Mucosa of gallbladder (tissue), 1 donor: ENCODE results near the gene S100A13. TPM values are rescaled to one million over a fixed set of nuclear protein-coding genes. Genes with fewer than 3 reads are reported as not detected.

Experiments used
- DNase-seq: peaks from one replicate; pipeline ENCODE4 v3.0.0-alpha.2; 2020; ENCODE audit warnings: low spot score
- total RNA-seq: library from RNA; stranded (reverse); gene quantifications from one replicate; pipeline ENCODE4 v1.2.1, GENCODE V29; 2021
- donor health status: DM: no; HTN: no; CAD: no.

The S100A13 gene
- total RNA-seq, 1 donor from 2014 or later: 64.7 TPM

DNA sequence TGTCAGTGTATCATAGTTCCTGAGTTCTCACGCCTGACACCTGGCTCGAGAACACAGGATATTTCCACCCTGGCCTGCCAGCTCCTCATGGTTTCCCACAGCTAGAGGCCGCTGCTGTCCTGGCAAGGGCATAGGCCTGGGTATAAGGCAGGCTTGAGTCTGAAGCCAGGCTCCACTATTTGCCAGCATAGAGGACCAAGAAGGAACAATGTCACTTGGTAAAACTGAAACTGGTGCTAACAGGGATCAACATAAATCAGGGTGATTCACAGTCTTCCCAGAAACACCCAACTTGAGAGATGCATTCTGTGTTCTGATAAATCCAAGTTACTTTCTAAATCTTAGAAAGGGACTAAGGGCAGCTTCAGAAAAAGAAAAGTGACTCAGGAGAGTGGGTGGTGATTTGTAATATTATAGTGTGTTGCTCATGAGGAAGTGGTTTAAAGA is 54.7 kb downstream of the S100A13 start:
- peak; percentile 87 for DNase-seq

DNA sequence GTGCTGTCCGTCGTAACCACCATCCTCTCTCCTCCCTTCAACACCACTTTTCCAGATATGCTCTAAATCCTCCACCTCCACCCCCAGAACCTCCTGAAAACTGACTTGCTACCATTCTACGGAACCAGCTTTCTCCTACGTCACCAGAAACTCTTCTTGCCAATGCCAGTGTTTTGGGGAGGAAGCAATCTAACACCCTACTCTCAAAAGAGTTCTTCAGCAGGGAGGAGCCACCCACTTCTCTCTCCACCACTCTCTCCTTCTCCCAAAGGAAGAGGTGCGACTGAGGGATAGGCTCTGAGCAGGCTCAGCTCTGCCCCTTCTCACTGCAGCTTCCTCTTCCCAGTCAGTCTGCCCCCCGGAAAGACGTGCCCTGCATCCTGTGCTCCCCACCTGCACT is 55.6 kb downstream of the S100A13 start:
- no peak for DNase-seq

DNA sequence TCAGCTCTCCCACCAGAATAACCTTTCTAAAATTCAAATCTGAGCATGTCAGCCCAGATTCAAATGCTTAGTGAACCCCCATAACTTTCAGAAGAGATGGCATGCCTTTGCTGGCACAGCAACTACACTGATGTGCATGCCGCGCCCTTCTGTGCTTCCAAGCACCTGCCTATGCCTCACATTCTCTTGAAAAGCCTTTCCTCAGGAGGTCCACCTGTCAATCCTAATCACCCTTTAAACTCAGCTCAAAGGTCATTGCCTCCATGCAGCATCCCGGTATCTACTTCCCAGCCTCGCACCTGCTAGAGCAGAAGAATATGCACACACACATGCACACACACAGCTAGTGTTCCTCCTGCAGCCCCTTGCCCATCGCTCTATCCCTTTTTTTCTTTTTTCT is 56.4 kb downstream of the S100A13 start:
- no peak for DNase-seq

DNA sequence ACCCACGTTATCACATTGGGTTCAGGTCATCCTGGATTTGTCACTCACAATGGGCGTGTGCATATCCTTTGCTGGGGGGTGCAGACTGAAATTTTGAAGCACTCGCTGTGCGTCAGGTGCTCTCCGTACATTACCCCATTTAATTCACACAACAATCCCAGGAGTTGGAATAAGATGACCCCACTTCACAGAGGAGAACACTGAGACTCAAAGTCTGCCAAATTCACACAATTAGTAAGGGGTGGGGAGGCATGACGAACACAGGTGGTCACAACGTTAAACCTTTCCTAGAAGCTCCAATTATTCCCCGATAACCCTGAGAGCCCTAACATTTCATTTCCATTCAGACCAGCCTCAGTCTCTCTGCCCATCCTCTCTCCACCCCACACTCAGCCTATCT is 57.8 kb downstream of the S100A13 start:
- DNase-seq: no peak

Other genes starting within 250 kb of the S100A13 start
- 7.0 TPM for gene S100A8, start 236.4 kb downstream of the S100A13 start, total RNA-seq
- gene S100A7A, start 211.0 kb downstream of the S100A13 start, total RNA-seq: not detected
- not detected for gene S100A7, start 166.9 kb downstream of the S100A13 start, total RNA-seq
- gene S100A6, start 91.5 kb downstream of the S100A13 start, total RNA-seq: 824 TPM
- not detected for gene S100A5, start 86.6 kb downstream of the S100A13 start, total RNA-seq
- gene S100A4, start 81.7 kb downstream of the S100A13 start, total RNA-seq: 66.8 TPM
- gene S100A3, start 78.2 kb downstream of the S100A13 start, total RNA-seq: not detected
- 1.4 TPM for gene S100A2, start 61.7 kb downstream of the S100A13 start, total RNA-seq
- gene S100A16, start 14.4 kb downstream of the S100A13 start, total RNA-seq: 86.7 TPM
- gene S100A14, start 11.2 kb downstream of the S100A13 start, total RNA-seq: 56.9 TPM
- gene S100A1, start 929 bp upstream of the S100A13 start, total RNA-seq: 3.3 TPM
- 69.4 TPM for gene CHTOP, start 6.6 kb upstream of the S100A13 start, total RNA-seq
- gene SNAPIN, start 31.2 kb upstream of the S100A13 start, total RNA-seq: 38.8 TPM
- gene ILF2, start 43.5 kb upstream of the S100A13 start, total RNA-seq: 87.6 TPM
- 8.8 TPM for gene NPR1, start 51.2 kb upstream of the S100A13 start, total RNA-seq
- 72.9 TPM for gene INTS3, start 100.5 kb upstream of the S100A13 start, total RNA-seq
- 22.1 TPM for gene SLC27A3, start 147.9 kb upstream of the S100A13 start, total RNA-seq